Effector CD8-positive, alpha-beta T cell (primary cell): ENCODE results near the gene SORCS2.

Source experiments
- DNase-seq: peaks from one replicate; lab custom pipeline; 2025; lab: John Stamatoyannopoulos, UW

SORCS2 gene

DNA sequence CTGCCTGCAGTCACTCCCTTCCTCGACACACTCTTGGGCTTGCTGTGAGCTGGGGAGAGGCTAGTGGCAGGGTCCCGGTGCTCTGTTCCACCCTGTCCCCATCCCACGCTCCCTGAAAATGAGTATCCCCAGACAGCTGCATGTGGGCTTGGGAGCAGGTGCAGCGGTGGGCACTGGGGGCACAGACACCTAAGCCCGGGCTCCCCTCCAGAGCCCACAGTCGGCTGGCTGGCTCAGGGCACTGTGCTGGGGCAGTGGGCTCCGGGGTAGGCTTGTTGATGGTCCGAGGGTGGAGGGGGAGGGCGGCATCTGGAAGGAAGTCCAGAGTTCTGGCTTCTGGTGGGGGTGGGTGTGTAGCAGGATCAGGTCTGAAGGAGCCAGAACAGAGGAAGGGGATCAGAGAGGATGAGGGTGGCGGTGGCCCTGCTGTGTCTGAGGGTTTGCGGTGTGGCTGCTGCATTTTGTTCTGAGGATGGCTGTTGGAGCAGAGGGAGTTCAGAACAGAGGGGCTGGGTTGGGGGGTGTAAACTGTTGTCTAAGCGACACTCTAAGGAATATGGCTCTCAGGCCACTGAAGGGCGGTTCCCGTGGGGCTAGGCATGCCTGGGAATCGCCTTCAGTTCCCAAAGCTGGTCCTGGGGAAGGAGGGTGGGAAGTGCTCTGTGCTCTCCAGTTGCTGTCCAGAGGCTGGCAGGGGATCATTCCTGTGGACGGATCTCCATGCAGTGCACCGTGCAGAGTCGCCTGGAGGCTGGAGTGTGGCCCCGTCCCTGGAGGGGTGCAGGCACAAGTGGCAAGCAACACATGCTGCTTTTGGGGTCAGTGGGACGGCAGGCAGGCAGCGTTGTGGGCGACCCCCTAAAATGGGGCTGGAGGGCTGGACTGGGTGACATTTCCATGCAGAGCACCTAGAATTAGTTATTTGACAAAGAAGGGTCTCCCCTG lies 114.0 kb downstream of the SORCS2 start:
- no peak for DNase-seq

GRCh38 chr4:7306986-7307385 lies 114.6 kb downstream of the SORCS2 start:
- DNase-seq: no peak

DNA sequence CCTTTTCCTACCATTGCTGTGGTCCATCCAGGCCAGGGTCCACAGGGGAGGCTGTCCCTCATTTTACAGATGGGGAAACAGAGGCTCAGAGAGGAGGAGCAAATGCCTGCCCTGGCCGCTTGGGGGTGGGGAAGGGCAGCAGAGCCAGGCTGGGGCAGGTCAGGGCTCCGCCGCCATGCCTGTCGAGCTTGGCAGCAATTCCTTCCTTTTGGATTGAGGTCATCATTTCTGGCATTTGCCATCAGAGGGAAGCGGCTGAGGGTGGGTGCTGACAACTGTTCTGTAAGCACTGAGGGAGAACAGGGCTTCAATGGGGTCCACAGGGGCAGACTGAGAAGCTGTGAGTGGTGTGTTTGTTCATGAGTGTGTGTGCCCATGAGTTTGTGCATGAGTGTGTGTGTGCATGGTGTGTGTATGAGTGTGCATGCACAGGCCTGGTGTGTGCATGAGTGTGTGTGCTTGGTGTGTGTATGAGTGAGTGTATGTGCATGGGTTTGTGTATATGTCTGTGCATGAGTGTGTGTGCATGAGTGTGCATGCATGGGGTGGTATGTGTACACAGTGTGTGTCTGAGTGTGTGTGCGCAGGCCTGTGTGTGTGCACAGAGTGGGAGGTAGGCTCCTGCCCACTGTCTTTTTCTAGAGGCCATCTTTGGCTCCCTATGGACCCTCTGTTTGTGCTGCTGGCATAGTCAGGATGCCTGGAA lies 115.2 kb downstream of the SORCS2 start:
- DNase-seq: no peak

- no peak for DNase-seq
Measured at GRCh38 chr4:7309181-7309580, 116.8 kb downstream of the SORCS2 start.

DNA sequence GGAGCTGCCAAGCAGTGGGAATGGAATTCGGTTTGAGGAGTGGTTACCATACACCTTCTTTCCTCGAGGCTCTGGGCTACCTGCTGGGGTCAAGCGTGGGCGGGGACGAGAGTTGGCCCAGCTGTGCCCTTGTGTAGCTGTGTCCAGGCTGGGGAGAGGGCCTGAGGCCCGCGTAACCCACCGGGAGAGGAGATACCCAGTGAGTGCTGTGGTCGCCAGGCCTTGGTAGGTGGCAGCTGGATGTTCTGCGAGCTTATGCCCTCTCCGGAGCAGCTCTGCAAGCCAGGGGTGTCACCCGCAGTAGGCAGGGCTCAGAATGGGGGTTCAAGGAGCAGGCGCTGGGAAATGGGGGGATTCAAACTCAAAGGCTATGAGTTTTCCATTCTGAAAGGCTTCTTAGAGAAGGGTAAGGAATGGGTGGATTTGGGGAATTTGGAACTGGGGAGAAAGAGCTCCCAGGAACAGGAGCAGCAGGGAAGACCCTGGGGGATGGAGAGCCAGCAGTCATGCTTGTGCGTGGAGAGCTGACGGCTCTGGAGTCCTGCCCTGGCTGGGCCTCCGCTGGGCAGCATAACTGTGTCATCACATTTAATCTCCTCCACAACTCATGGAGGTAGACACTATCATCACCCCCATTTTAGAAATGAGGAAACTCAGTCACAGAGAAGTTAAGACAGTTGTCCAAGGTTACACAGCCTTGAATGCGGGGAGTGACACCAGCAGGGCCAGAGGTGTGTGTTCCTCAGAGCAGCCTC lies 117.5 kb downstream of the SORCS2 start:
- no peak for DNase-seq

DNA sequence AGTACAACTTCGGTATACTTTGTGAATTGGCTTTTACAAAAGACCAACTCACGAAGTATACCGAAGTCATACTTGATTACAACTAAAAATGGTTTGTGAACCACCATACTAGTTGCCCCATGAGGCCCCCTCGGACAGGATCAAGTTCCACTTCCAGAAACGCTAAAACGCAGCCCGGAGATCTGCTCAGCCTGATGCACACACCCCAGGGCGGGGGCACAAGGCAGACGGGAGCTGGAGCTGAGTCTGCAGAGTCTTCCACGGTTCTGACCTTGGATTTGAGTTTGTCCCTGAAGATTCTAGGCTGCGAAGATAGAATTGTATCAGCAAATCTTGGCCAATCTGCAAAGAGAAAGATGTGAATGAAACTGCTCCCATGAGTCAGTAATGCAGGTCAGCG lies 118.1 kb downstream of the SORCS2 start:
- no peak for DNase-seq

GRCh38 chr4:7311205-7311604 lies 118.9 kb downstream of the SORCS2 start:
- DNase-seq: no peak

- DNase-seq: no peak
Measured at GRCh38 chr4:7312691-7313090, 120.4 kb downstream of the SORCS2 start.

GRCh38 chr4:7313347-7313811 lies 121.0 kb downstream of the SORCS2 start:
- no peak for DNase-seq

GRCh38 chr4:7313991-7314390 lies 121.7 kb downstream of the SORCS2 start:
- no peak for DNase-seq

DNA sequence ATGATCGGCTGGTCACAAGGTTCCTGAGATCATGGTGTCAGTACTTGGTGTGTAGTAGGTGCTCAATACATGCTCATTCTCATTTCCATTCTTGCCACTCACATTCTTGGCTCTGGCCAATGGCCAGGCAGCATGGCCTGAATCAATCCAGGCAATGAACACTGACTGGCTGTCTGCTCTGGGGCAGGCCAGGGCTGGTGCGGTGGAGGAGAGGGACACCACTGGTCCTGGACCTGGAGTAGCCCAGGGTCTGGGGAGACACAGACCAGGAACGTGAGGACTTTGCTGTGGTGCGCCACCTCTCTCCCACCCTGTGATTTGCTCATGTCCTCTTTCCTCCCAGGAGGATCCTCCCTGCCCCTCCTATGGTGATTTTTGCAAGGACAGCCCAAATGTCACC lies 122.9 kb downstream of the SORCS2 start:
- no peak for DNase-seq

GRCh38 chr4:7315935-7316334 lies 123.6 kb downstream of the SORCS2 start:
- no peak for DNase-seq

- DNase-seq: no peak
Measured at GRCh38 chr4:7319024-7319423, 126.7 kb downstream of the SORCS2 start.

- no peak for DNase-seq
Measured at GRCh38 chr4:7320206-7320797, 128.0 kb downstream of the SORCS2 start.

GRCh38 chr4:7322166-7322991 lies 130.0 kb downstream of the SORCS2 start:
- DNase-seq: no peak

GRCh38 chr4:7323461-7323871 lies 131.1 kb downstream of the SORCS2 start:
- no peak for DNase-seq

GRCh38 chr4:7323872-7324650 lies 131.7 kb downstream of the SORCS2 start:
- DNase-seq: no peak

DNA sequence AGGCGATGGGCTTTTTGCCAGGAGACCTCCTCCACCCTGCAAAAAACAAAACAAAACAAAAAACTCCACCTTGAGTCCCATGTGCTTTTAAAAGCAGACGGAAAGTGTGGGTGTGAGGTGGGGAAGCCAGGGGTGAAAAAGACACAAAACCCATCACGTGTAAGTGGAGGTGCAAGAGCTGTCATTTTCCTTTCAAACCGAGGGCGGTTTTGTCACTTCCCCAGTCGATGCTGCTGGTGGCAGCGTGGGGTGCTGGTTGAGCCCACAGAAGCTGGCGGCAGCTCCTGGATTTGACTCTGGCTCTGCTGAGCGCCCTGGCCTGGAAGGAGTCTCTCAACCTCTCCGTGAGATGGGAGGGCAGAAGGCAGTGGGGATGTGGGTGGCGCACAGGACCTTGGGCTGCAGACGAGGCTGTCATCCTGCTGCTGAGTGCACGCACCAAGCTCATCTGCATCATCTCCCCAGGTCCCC lies 132.3 kb downstream of the SORCS2 start:
- DNase-seq: no peak

DNA sequence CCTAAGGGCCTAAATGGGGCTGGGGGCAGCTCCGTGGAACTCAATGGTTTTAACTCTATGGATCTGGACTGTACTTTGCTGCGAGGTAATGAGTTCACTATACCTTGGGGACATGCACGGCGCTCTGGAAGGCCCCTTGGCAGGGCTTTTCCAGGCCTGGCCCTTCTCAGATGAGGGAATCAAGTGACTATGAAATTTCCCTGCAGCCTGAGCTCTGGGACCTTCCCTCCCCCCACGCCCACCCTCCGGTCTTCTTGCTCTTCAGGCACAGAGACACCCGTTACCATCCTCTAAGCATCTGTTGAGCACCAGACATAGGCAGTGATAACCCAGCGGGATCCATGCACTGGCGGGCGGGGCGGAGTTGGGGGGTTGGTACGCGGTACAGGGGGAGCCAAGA lies 133.2 kb downstream of the SORCS2 start:
- DNase-seq: no peak

DNA sequence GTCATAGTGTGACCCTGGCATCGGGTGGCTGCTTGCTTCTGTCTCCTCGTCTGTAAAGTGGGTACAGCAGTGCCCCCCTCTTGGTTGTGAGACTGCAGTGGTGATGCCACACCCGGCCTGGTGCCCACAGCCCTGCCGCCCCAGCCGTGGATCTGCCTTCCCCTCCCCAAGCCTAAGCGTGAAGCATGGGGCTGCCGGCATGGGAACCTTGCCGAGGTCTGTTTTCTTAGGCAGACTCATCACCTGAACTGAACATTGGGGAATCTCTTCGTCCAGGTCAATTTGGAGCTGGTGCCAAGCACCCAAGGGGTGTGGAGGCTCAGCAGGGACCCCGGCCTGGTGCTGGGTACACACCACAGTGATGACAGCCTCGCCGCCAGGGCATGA lies 134.0 kb downstream of the SORCS2 start:
- no peak for DNase-seq
